Rectal smooth muscle tissue (tissue), 1 donor: Measurements from ENCODE around the gene KREMEN2.

Experiments
- H3K27ac ChIP-seq: one replicate; pipeline ENCODE4 v1.7.0; 2013; ENCODE audit warnings: low read depth, low read length, inconsistent platforms
- H3K27me3 ChIP-seq: one replicate; pipeline ENCODE4 v1.7.0; 2013; ENCODE audit warnings: low read length; ENCODE audit not compliant: control insufficient read depth, insufficient read depth
- H3K36me3 ChIP-seq: one replicate; pipeline ENCODE4 v1.7.0; 2013; ENCODE audit warnings: low read length; ENCODE audit not compliant: control insufficient read depth, insufficient read depth
- H3K4me1 ChIP-seq: one replicate; pipeline ENCODE4 v1.7.0; 2013; ENCODE audit warnings: low read length; ENCODE audit not compliant: control insufficient read depth, insufficient read depth
- H3K4me3 ChIP-seq: one replicate; pipeline ENCODE4 v1.7.0; 2013; ENCODE audit warnings: low read length
- H3K9ac ChIP-seq: one replicate; pipeline ENCODE4 v1.7.0; 2013; ENCODE audit warnings: low read length

KREMEN2 gene

GRCh38 chr16:3007957-3008689, 44.0 kb downstream of the KREMEN2 start:
- Histone ChIP-seq H3K4me3 (peak overlapping the region; percentile 14), H3K4me1 (no peaks in the 10 kb centered on the region), H3K27me3 (peaks cover 12% of the 10 kb centered on the region), H3K9ac (no peak overlapping the region), H3K36me3 (no peaks in the 10 kb centered on the region), H3K27ac (no peak overlapping the region)

- Histone ChIP-seq H3K4me3 (no peak overlapping the region), H3K36me3 (no peaks in the 10 kb centered on the region), H3K4me1 (no peaks in the 10 kb centered on the region), H3K27me3 (peaks cover 12% of the 10 kb centered on the region), H3K9ac (no peak overlapping the region), H3K27ac (no peak overlapping the region)
These were observed 44.6 kb downstream of the KREMEN2 start for GRCh38 chr16:3008690-3009037.

- Histone ChIP-seq H3K27ac (no peak overlapping the region), H3K27me3 (peaks cover 12% of the 10 kb centered on the region)
These were observed 45.7 kb downstream of the KREMEN2 start for GRCh38 chr16:3009568-3010390.

GRCh38 chr16:3010510-3010909, 46.4 kb downstream of the KREMEN2 start:
- Histone ChIP-seq H3K27ac (no peak overlapping the region), H3K4me3 (no peak overlapping the region), H3K36me3 (no peaks in the 10 kb centered on the region), H3K27me3 (peaks cover 12% of the 10 kb centered on the region), H3K4me1 (no peaks in the 10 kb centered on the region), H3K9ac (no peak overlapping the region)

More at GRCh38 chr16:3009568-3010390, 45.7 kb downstream of the KREMEN2 start:
- no peaks in the 10 kb centered on the region for H3K4me1 ChIP-seq
- H3K4me3 ChIP-seq: no peak overlapping the region
- no peak overlapping the region for H3K9ac ChIP-seq
- no peaks in the 10 kb centered on the region for H3K36me3 ChIP-seq

- H3K27me3 ChIP-seq: peaks cover 17% of the 10 kb centered on the region
These were observed 48.2 kb downstream of the KREMEN2 start for GRCh38 chr16:3012246-3012645.

GRCh38 chr16:3012828-3013420, 48.8 kb downstream of the KREMEN2 start, which contains the start of gene CLDN9:
Gene CLDN9, plus strand, starts transcription at chr16:3012923. Its CDS starts 440 bp downstream, at chr16:3013363.
- Histone ChIP-seq H3K4me1 (no peaks in the 10 kb centered on the region), H3K4me3 (no peak within 1 kb of the TSS)

More at GRCh38 chr16:3012246-3012645, 48.2 kb downstream of the KREMEN2 start:
- Histone ChIP-seq H3K9ac (no peak overlapping the region), H3K4me3 (no peak overlapping the region), H3K36me3 (no peaks in the 10 kb centered on the region), H3K4me1 (no peaks in the 10 kb centered on the region), H3K27ac (no peak overlapping the region)

GRCh38 chr16:3013491-3013951, 49.4 kb downstream of the KREMEN2 start:
- Histone ChIP-seq H3K4me3 (no peak overlapping the region), H3K27ac (no peak overlapping the region), H3K36me3 (no peaks in the 10 kb centered on the region), H3K4me1 (no peaks in the 10 kb centered on the region), H3K9ac (no peak overlapping the region), H3K27me3 (peaks cover 12% of the 10 kb centered on the region)

More at GRCh38 chr16:3012828-3013420, 48.8 kb downstream of the KREMEN2 start, which contains the start of gene CLDN9:
- no peak within 1 kb of the TSS for H3K9ac ChIP-seq
- H3K27me3 ChIP-seq: peaks cover 17% of the 10 kb centered on the region
- H3K36me3 ChIP-seq: no peaks in the 10 kb centered on the region
- no peak within 1 kb of the TSS for H3K27ac ChIP-seq

GRCh38 chr16:3013998-3014690, 50.1 kb downstream of the KREMEN2 start:
- H3K9ac ChIP-seq: no peak overlapping the region
- H3K27ac ChIP-seq: no peak overlapping the region
- H3K4me1 ChIP-seq: no peaks in the 10 kb centered on the region
- H3K4me3 ChIP-seq: no peak overlapping the region
- H3K27me3 ChIP-seq: peaks cover 9% of the 10 kb centered on the region
- H3K36me3 ChIP-seq: no peaks in the 10 kb centered on the region

GRCh38 chr16:3014971-3015370, 50.9 kb downstream of the KREMEN2 start:
- H3K36me3 ChIP-seq: no peaks in the 10 kb centered on the region
- H3K27ac ChIP-seq: no peak overlapping the region
- no peak overlapping the region for H3K9ac ChIP-seq
- peaks cover 1% of the 10 kb centered on the region for H3K4me1 ChIP-seq
- peaks cover 9% of the 10 kb centered on the region for H3K27me3 ChIP-seq
- H3K4me3 ChIP-seq: no peak overlapping the region

GRCh38 chr16:3015865-3016521, 51.9 kb downstream of the KREMEN2 start:
- peaks cover 9% of the 10 kb centered on the region for H3K27me3 ChIP-seq
- no peak overlapping the region for H3K4me3 ChIP-seq
- H3K9ac ChIP-seq: no peak overlapping the region
- peaks cover 2% of the 10 kb centered on the region for H3K4me1 ChIP-seq
- H3K36me3 ChIP-seq: no peaks in the 10 kb centered on the region
- H3K27ac ChIP-seq: no peak overlapping the region

GRCh38 chr16:3017344-3017743, 53.3 kb downstream of the KREMEN2 start:
- Histone ChIP-seq H3K27ac (no peak overlapping the region), H3K4me1 (peaks cover 8% of the 10 kb centered on the region), H3K4me3 (no peak overlapping the region), H3K27me3 (peaks cover 6% of the 10 kb centered on the region), H3K36me3 (no peaks in the 10 kb centered on the region), H3K9ac (no peak overlapping the region)
